Stimulated activated CD4-positive, alpha-beta T cell treated with anti-CD3 and anti-CD28 coated beads, Interleukin-1b, Interleukin-23, amount 100 ng/mL, for 4 hours (primary cell): ENCODE data around the gene EMC10.
"Not testable (repeated sequence)": the region's sequence is repeated elsewhere in the genome, so short reads cannot be mapped to it uniquely, and the experiment has no call there.

ENCODE experiments used
- DNase-seq, 2 donors: peaks; one replicate each; pipeline ENCODE4 v3.0.0-alpha.2; 2020; ENCODE audit warnings: low read depth in 2 of 2

The EMC10 gene

DNA sequence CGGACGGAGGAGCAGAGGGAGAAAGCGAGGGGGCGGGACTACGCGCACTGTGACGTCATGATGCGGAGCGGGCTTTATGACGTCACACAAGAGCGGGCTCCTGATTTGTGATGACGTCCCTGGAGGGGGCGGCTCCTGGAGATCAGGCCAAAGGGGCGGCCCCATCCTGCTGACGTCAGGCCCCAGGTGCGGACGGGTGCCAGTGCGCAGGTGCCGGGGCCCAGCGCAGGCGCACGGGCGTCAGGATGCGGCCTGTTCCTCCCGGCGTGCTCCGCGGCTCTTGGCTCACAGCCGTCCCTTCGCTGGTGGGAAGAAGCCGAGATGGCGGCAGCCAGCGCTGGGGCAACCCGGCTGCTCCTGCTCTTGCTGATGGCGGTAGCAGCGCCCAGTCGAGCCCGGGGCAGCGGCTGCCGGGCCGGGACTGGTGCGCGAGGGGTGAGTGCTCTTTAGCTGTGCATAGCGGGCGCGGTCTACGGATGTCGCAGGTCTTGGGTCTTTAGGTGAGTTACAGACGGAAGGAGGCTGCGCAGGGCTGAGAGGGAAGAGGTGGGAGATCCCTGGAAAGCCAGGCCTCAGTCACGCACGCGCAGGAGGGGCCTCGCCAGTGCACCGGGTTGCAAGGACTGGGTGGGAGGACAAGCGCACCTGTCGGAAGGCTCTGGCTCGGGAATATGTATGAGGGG, at the start of gene EMC10, which contains the start of gene GARIN5A:
Gene EMC10, plus strand, starts transcription at position 284 of the 683 bp plus-strand sequence. Its CDS starts 38 bp downstream, at position 322.
Gene GARIN5A, minus strand, starts transcription at position 625 of the 683 bp plus-strand sequence. Its CDS starts 460 bp downstream, at position 165.
- peak; percentile 83 to 88 for DNase-seq

DNA sequence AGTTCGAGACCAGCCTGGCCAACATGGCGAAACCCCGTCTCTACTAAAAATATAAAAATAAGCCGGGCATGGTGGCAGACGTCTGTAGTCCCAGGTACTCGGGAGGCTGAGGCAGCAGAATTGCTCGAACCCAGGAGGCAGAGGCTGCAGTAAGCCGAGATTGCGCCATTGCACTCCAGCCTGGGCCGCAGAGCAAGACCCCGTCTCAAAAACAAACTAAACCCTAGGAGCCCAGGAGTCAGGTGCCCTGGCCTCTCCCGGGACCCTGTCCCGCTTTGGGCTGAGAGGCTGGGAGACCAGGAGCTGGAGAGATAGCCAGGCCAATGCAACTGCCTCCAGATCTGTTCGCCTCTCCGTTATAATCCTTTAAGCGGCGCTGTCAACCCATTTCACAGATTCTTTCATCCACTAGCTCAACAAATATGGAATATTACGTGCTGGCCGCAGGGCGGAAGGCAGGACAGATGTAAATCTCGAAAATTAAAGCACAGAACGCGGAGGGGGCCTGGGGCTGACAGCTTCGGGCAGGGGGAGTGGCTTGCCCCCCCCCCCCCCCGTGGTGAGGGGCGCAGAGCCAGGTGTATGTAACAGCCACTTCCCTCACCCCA, 48.9 kb upstream of the EMC10 start:
- no peak for DNase-seq

DNA sequence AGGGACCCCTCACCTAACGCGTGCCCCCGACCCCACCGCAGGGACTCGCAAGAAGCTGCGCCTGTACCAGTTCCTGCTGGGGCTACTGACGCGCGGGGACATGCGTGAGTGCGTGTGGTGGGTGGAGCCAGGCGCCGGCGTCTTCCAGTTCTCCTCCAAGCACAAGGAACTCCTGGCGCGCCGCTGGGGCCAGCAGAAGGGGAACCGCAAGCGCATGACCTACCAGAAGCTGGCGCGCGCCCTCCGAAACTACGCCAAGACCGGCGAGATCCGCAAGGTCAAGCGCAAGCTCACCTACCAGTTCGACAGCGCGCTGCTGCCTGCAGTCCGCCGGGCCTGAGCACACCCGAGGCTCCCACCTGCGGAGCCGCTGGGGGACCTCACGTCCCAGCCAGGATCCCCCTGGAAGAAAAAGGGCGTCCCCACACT, 48.3 kb upstream of the EMC10 start:
- peak in 1 of 2 donors; percentile 29 for DNase-seq

DNA sequence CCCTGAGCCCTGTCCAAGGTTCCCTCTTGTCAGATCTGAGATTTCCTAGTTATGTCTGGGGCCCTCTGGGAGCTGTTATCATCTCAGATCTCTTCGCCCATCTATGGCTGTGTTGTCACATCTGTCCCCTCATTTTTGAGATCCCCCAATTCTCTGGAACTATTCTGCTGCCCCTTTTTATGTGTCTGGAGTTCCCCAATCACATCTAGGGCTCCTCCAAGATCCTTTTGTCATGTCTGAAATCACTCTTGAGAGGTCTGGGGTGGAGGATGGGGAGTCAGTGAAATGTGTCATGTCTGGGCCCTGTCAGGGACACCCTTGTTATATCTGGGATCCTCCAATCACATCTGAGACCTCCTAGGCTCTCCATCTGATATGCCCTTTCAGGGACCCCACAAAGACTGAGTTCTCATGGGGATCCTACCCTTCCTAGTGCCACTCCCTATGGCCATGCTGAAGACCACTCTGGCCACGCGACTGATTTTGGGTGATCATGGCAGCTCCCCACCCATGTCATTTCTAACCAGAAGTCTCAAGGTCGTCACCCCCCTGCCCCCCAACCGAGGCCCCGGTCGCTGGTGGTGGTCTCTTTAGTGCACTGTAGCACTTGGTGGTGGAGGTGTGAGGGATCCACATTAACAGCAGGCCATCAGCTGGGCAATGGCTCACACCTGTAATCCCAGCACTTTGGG, 47.4 kb upstream of the EMC10 start:
- DNase-seq = no peak

DNA sequence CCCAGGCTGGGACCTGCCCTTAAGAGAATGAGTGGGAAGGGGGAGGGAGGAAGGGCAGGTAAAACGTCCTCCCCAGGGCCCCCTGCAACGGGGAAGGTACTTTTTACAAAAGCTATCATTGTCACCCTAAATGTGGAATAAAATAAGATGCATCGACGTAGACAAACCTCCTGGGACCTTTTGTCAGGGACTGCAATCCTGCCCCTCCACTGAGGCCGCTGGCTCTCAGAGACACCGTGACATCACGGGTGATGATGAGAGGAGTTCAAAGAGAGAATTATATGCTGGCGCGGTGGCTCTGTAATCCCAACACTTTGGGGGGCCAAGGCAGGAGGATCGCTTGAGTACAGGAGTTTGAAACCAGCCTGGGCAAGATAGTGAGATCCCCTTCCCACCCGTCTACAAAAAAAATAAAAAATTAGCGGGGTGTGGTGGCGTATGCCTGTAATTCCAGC, 45.4 kb upstream of the EMC10 start:
- no peak for DNase-seq

GRCh38 chr19:50431343-50432220, 44.7 kb upstream of the EMC10 start:
- peak; percentile 81 to 86 for DNase-seq

GRCh38 chr19:50432221-50433028, 43.9 kb upstream of the EMC10 start, which contains the start of gene MYBPC2:
Gene MYBPC2, plus strand, starts transcription at chr19:50432892. Its CDS starts 62 bp downstream, at chr19:50432954.
- no peak for DNase-seq

DNA sequence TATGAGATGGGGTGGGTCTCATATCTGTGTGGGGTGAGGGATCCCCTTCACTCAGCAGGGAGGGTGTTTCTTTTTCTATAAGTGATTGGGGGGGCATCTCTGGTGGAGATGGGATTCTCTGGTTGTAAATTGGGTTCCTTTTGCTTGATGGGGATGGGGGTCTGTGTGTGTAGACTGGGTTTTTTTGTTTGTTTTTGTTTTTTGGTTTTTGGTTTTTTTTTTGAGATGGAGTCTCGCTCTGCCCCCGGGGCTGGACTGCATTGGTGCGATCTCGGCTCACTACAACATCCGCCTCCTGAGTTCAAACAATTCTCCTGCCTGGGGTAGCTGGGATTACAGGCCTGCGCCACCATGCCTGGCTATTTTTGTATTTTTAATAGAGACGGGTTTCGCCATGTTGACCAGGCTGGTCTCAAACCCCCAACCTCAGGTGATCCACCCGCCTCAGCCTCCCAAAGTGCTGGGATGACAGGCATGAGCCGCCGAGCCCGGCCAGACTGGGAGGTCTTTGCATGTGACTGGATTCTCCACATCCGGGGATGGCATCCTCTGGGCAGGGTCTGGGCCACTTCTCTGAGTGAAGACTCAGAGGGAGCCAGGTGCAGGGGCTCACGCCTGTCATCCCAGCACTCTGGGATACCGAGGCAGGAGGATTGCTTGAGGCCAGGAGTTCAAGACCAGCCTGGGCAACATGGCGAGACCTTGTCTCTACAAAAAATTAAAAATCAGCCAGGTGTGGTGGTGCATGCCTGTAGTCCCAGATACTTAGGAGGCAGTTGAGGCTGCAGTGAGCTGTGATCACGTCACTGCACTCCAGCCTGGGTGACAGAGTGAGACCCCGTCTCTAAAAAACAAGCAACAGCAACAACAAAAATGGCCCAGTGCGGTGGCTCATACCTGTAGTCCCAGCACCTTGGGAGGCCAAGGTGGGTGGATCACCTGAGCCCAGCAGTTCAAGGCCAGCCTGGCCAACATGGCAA, 42.8 kb upstream of the EMC10 start:
- DNase-seq = no peak

DNA sequence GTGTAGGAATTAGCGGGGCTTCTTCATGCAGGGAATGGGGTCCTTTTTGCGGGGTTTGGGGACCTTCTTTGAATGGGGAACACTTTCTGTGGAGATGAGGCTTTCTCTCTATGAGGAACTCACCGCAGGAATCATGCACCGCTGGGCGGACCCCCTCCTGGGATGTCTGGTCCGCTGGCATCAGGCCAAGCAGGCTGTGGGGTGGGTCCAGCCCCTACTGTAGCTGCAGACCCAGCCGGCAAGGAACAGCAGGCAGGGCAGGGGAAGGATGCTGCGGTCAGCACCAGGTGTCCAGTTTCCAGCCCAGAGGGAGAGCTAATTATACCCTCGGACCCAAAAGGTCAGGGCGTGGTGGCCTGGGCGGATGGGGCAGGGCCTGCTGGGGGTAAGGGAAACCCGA, 41.8 kb upstream of the EMC10 start:
- no peak for DNase-seq

GRCh38 chr19:50435221-50435620, 41.1 kb upstream of the EMC10 start:
- no peak for DNase-seq

GRCh38 chr19:50435627-50436026, 40.7 kb upstream of the EMC10 start:
- no peak for DNase-seq

DNA sequence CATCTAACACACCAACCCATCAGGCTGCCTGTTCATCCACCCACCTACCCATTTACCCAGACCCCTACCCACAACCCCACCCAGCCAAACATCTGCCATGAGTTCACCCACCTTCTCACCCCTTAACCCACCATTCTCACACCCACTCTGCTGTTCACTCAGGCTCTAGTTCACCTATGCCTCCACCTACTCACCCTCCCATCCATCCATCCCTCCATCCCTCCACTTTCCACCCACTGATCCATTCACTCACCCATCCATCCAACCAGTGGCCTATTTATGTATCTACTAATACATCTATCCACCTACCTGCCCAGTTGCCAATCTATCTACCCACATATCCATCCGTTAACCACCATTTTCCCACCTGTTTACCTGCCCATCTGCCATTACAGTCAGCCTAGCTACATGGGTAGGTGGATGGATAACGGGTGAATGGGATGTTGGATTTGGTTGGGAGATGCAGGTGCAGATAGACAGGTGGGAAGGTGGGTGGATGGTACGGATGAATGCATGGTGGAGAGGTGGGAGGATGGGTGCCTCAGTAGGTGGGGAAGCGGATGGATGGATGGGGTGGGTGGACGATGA, 38.4 kb upstream of the EMC10 start:
- no peak for DNase-seq

GRCh38 chr19:50439130-50439529, 37.2 kb upstream of the EMC10 start:
- not testable (repeated sequence) for DNase-seq

GRCh38 chr19:50444059-50444458, 32.2 kb upstream of the EMC10 start:
- no peak for DNase-seq

DNA sequence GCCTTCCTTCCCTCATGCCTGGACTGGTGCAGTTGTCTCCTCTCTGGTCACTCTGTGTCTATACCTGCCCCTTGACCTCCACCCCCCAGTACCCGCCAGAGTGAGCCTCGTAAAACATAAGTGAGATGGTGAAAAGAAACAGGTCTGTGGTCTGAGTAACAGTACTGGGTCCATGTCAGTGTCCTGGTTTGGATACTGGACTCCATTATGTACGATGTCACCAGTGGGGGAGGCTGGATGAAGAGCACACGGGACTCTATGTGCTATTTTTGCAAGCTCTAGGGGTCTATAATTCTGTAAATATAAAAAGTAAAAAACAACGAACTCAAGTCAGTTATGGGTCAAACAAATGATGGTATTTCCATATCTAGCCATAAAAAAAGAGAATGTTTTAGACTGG, 29.3 kb upstream of the EMC10 start:
- no peak for DNase-seq

- no peak for DNase-seq
Measured at GRCh38 chr19:50447750-50448149, 28.6 kb upstream of the EMC10 start.

GRCh38 chr19:50449236-50449899, 26.9 kb upstream of the EMC10 start:
- DNase-seq = no peak

GRCh38 chr19:50450369-50451222, 25.7 kb upstream of the EMC10 start:
- no peak for DNase-seq
